ENCODE results near the gene PTER. TPM values are rescaled to one million over a fixed set of nuclear protein-coding genes. Genes with fewer than 3 reads are reported as not detected.

Gene PTER
- total and polyA plus RNA-seq, 9 of the 15 experiments (the other 6 are each of a cell fraction or from before 2014, with no cell fraction given) = 15.5 to 42.1 (median 28.6) TPM

- TF ChIP-seq MLX (CRISPR knock-in tag; conservative IDR thresholded peaks at IDR 0.05) = no peak
- TF ChIP-seq SNIP1 (IDR thresholded peaks at IDR 0.05; ENCODE audit: low read depth) = 0 out of 2 replicates have a peak, but pooled peaks have one; percentile 3
- peak; percentile 57; the same call in 1 of the 2 replicates for TF ChIP-seq ATF7 (IDR thresholded peaks at IDR 0.05)
- peak; percentile 88 for TF ChIP-seq BHLHE40 (IDR thresholded peaks at IDR 0.05; ENCODE audit: low read length)
- no peak for TF ChIP-seq ZNF134 (CRISPR knock-in tag; conservative IDR thresholded peaks at IDR 0.05)
- TF ChIP-seq GABPA (tag; conservative IDR thresholded peaks at IDR 0.05; ENCODE audit: low read depth) = peak; percentile 81
- peak; percentile 38 for TF ChIP-seq RBBP5 (IDR thresholded peaks at IDR 0.05; ENCODE audit: borderline replicate concordance, insufficient read depth, low read length, poor library complexity, severe bottlenecking)
- peak; percentile 87 for TF ChIP-seq THAP12 (CRISPR knock-in tag; IDR thresholded peaks at IDR 0.05)
- peak; percentile 52; the same call in 1 of the 2 replicates for TF ChIP-seq NFRKB (IDR thresholded peaks at IDR 0.05; ENCODE audit: low read depth)
- TF ChIP-seq CHD1 (IDR thresholded peaks at IDR 0.05; ENCODE audit: low read length) = peak; percentile 29
- TF ChIP-seq POLR2B (IDR thresholded peaks at IDR 0.05; ENCODE audit: low read depth, partially characterized antibody) = peak; percentile 87
- no peak; the same call in 1 of the 2 replicates for TF ChIP-seq HCFC1 (IDR thresholded peaks at IDR 0.05; ENCODE audit: low read depth, low read length)
- peak; percentile 1; the same call in 1 of the 2 replicates for TF ChIP-seq ZBTB7A (IDR thresholded peaks at IDR 0.05; ENCODE audit: borderline replicate concordance, control insufficient read depth, low read depth, low read length)
- TF ChIP-seq CXXC5 (CRISPR knock-in tag; IDR thresholded peaks at IDR 0.05) = peak; percentile 70
- no peak for TF ChIP-seq ZFP1 (CRISPR knock-in tag; IDR thresholded peaks at IDR 0.05)
- TF ChIP-seq SMARCA4 (IDR thresholded peaks at IDR 0.05) = 0 out of 2 replicates have a peak, but pooled peaks have one; percentile 24
- TF ChIP-seq KDM4B (IDR thresholded peaks at IDR 0.05; ENCODE audit: borderline replicate concordance in 2 of 2, low read depth in 1 of 2) = 0 out of 4 replicates have a peak, but pooled peaks of 1 of the 2 experiments have one; percentile 59
- peak; percentile 77; the same call in 1 of the 2 replicates for TF ChIP-seq SP1 (CRISPR knock-in tag; IDR thresholded peaks at IDR 0.05)
- TF ChIP-seq NR2C2 (CRISPR knock-in tag; IDR thresholded peaks at IDR 0.05) = no peak
- TF ChIP-seq NR2C2 (tag; IDR thresholded peaks at IDR 0.05) = peak; percentile 84
- TF ChIP-seq NONO (IDR thresholded peaks at IDR 0.05; ENCODE audit: low read depth in 2 of 2, low read length in 1 of 2) = 0 out of 4 replicates have a peak, but pooled peaks of 1 of the 2 experiments have one; percentile 19
- 0 out of 2 replicates have a peak, but pooled peaks have one; percentile 15 for TF ChIP-seq ZBTB9 (CRISPR knock-in tag; IDR thresholded peaks at IDR 0.05)
- peak; percentile 64; the same call in 1 of the 2 replicates for TF ChIP-seq ELF1 (tag; IDR thresholded peaks at IDR 0.05)
Measured at GRCh38 chr10:16436758-16437539, at the start of gene PTER (continued).

Data from K562 (cell line).